Loucy (cell line): ENCODE data around the gene TPCN1.

Experiments used
- EZH2phosphoT487 ChIP-seq: fragments of 200-600 bp; IDR thresholded peaks from 2 replicates; pipeline ENCODE4 v1.6.1; 2018; ENCODE audit warnings: antibody characterized with exemption, mild to moderate bottlenecking, moderate library complexity, borderline replicate concordance
- TF ChIP-seq, protein P1 (sequence below): fragments of 200-600 bp; sonication (generic); conservative IDR thresholded peaks from 2 replicates; pipeline ENCODE4 v1.5.1; 2014; ENCODE audit warnings: mild to moderate bottlenecking, antibody characterized with exemption, low read length

GRCh38 chr12:113334786-113335539 lies 113.7 kb downstream of the TPCN1 start, which contains the start of gene SLC8B1:
- TF ChIP-seq, protein P1, sequence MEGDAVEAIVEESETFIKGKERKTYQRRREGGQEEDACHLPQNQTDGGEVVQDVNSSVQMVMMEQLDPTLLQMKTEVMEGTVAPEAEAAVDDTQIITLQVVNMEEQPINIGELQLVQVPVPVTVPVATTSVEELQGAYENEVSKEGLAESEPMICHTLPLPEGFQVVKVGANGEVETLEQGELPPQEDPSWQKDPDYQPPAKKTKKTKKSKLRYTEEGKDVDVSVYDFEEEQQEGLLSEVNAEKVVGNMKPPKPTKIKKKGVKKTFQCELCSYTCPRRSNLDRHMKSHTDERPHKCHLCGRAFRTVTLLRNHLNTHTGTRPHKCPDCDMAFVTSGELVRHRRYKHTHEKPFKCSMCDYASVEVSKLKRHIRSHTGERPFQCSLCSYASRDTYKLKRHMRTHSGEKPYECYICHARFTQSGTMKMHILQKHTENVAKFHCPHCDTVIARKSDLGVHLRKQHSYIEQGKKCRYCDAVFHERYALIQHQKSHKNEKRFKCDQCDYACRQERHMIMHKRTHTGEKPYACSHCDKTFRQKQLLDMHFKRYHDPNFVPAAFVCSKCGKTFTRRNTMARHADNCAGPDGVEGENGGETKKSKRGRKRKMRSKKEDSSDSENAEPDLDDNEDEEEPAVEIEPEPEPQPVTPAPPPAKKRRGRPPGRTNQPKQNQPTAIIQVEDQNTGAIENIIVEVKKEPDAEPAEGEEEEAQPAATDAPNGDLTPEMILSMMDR, result no peak
- TF ChIP-seq EZH2phosphoT487, result no peak
